GM12878 (cell line): ENCODE data around the gene GDI2. TPM values are rescaled to one million over a fixed set of nuclear protein-coding genes. Genes with fewer than 3 reads are reported as not detected.

Experiments used
- ATAC-seq: fragments of 200-7000 bp; cut with Tn5 transposase; 3 replicates; pipeline ENCODE4 v1.9.1; 2020; ENCODE audit warnings: mild to moderate bottlenecking, moderate library complexity
- BruUV-seq: library from RNA; stranded (reverse); fragments of 400-500 nt; replicated peaks from 2 replicates; lab custom pipeline; 2021; lab: Mats Ljungman, UMichigan
- CTCF ChIA-PET: fragments of 300-600 bp; sonication (Branson Sonifier 250); formaldehyde crosslinking; extraction: SDS; loops from one replicate; lab custom pipeline; 2021; ENCODE audit warnings: inconsistent platforms; lab: Yijun Ruan, JAX
- POLR2A ChIA-PET: fragments of 350-600 bp; formaldehyde crosslinking; extraction: SDS; loops from one replicate; lab custom pipeline; 2021; ENCODE audit warnings: inconsistent platforms; lab: Charles Lee
- RAD21 ChIA-PET: fragments of 300-600 bp; sonication (Branson Sonifier 250); formaldehyde crosslinking; loops from one replicate; lab custom pipeline; 2023; ENCODE audit warnings: antibody characterized with exemption; ENCODE audit not compliant: unreplicated experiment; lab: Charles Lee
- SMC1A ChIA-PET: fragments of 300-600 bp; sonication (Branson Sonifier 250); formaldehyde crosslinking; loops from one replicate; lab custom pipeline; 2023; ENCODE audit not compliant: unreplicated experiment, uncharacterized antibody; lab: Charles Lee
- DNase-seq: peaks from one replicate; pipeline ENCODE4 v3.0.0-alpha.2; 2011; ENCODE audit warnings: low read depth, low spot score
- FAIRE-seq: peaks from 3 replicates; lab custom pipeline; 2011; peaks lifted over from hg19 to GRCh38; lab: Jason Lieb, UNC
- H2AFZ ChIP-seq: 2 replicates; pipeline ENCODE4 v1.6.0; 2011; ENCODE audit warnings: low read depth, low read length, control low read depth; ENCODE audit not compliant: control insufficient read depth
- H3K27ac ChIP-seq: 2 replicates; pipeline ENCODE4 v1.5.1; 2011; ENCODE audit warnings: control low read depth; ENCODE audit not compliant: control insufficient read depth, insufficient read depth
- H3K27me3 ChIP-seq, 2 experiments: replicated peaks in 1 of 2; 2 replicates each; pipeline versions ENCODE4 v1.6.0 to v1.6.1; 2011; ENCODE audit warnings: low read length in 1 of 2; ENCODE audit not compliant: control insufficient read depth in 2 of 2, insufficient read depth in 2 of 2
- H3K36me3 ChIP-seq, 2 experiments: 2 replicates each; pipeline ENCODE4 v1.5.1; 2011; ENCODE audit warnings: low read length in 1 of 2; ENCODE audit not compliant: control insufficient read depth in 2 of 2, insufficient read depth in 2 of 2
- H3K4me1 ChIP-seq: 2 replicates; pipeline ENCODE4 v1.6.1; 2011; ENCODE audit warnings: mild to moderate bottlenecking, low read length, moderate library complexity, mixed read lengths; ENCODE audit not compliant: control insufficient read depth, insufficient read depth
- H3K4me2 ChIP-seq: 2 replicates; pipeline ENCODE4 v1.6.0; 2011; ENCODE audit warnings: control low read depth; ENCODE audit not compliant: control insufficient read depth, insufficient read depth
- H3K4me3 ChIP-seq: fragments of 200-600 bp; sonication (generic); 2 replicates; pipeline ENCODE4 v1.5.1; 2016
- H3K79me2 ChIP-seq: 2 replicates; pipeline ENCODE4 v1.6.0; 2011; ENCODE audit warnings: low read length; ENCODE audit not compliant: control insufficient read depth, insufficient read depth
- H3K9ac ChIP-seq: 2 replicates; pipeline ENCODE4 v1.8.0; 2011; ENCODE audit warnings: low read length, control low read depth, mixed read lengths; ENCODE audit not compliant: control insufficient read depth, insufficient read depth
- H3K9me3 ChIP-seq: replicated peaks from 3 replicates; pipeline ENCODE4 v1.5.1; 2011; ENCODE audit warnings: mild to moderate bottlenecking, low read length; ENCODE audit not compliant: control insufficient read depth, insufficient read depth
- H4K20me1 ChIP-seq: 2 replicates; pipeline ENCODE4 v1.6.0; 2011; ENCODE audit not compliant: control insufficient read depth, insufficient read depth
- CEBPB ChIP-seq, 2 experiments: fragments of 150-350 bp in 1 of 2; IDR thresholded peaks; 2 replicates each; pipeline ENCODE4 v1.6.1; 2012 to 2014; ENCODE audit warnings: low read depth in 2 of 2, low read length in 2 of 2, borderline replicate concordance in 1 of 2, inconsistent platforms in 1 of 2
- CHD1 ChIP-seq: IDR thresholded peaks from 2 replicates; pipeline ENCODE4 v1.6.1; 2012; ENCODE audit warnings: low read depth, low read length, improper control_type of control experiment
- E2F8 ChIP-seq: fragments of 450-650 bp; IDR thresholded peaks from 2 replicates; pipeline ENCODE4 v1.6.1; 2018; ENCODE audit warnings: mild to moderate bottlenecking, low read depth, moderate library complexity; ENCODE audit not compliant: partially characterized antibody
- GABPA ChIP-seq: IDR thresholded peaks from 2 replicates; pipeline ENCODE4 v1.6.1; 2014; ENCODE audit warnings: antibody characterized with exemption, low read depth, mild to moderate bottlenecking, inconsistent platforms
- IKZF2 ChIP-seq, 2 experiments: fragments of 450-650 bp; IDR thresholded peaks; 2 replicates each; pipeline ENCODE4 v1.6.1; 2017; ENCODE audit warnings: mild to moderate bottlenecking in 2 of 2, moderate library complexity in 2 of 2
- IRF5 ChIP-seq: fragments of 450-650 bp; IDR thresholded peaks from 2 replicates; pipeline ENCODE4 v1.6.1; 2017; ENCODE audit warnings: borderline replicate concordance
- KLF5 ChIP-seq: fragments of 450-650 bp; IDR thresholded peaks from 2 replicates; pipeline ENCODE4 v1.6.1; 2014; ENCODE audit warnings: mild to moderate bottlenecking; ENCODE audit not compliant: partially characterized antibody
- MTA2 ChIP-seq: fragments of 450-650 bp; IDR thresholded peaks from 2 replicates; pipeline ENCODE4 v1.6.1; 2016; ENCODE audit warnings: low read depth, mild to moderate bottlenecking, moderate library complexity
- NR2C1 ChIP-seq: fragments of 450-650 bp; IDR thresholded peaks from 2 replicates; pipeline ENCODE4 v1.6.1; 2017; ENCODE audit warnings: antibody characterized with exemption, mild to moderate bottlenecking, moderate library complexity
- RCOR1 ChIP-seq: conservative IDR thresholded peaks from 2 replicates; pipeline ENCODE4 v1.6.1; 2012; ENCODE audit warnings: low read depth, low read length, improper control_type of control experiment
- SMAD1 ChIP-seq: fragments of 450-650 bp; IDR thresholded peaks from 2 replicates; pipeline ENCODE4 v1.6.1; 2018; ENCODE audit warnings: mild to moderate bottlenecking, low read depth; ENCODE audit not compliant: partially characterized antibody
- SMARCA5 ChIP-seq: fragments of 450-650 bp; IDR thresholded peaks from 2 replicates; pipeline ENCODE4 v1.6.1; 2017; ENCODE audit warnings: mild to moderate bottlenecking
- SUZ12 ChIP-seq: fragments of 200-600 bp; sonication (generic); IDR thresholded peaks from one replicate; pipeline ENCODE4 v1.6.1; 2018; ENCODE audit warnings: antibody characterized with exemption, mild to moderate bottlenecking; ENCODE audit not compliant: unreplicated experiment
- WRNIP1 ChIP-seq: IDR thresholded peaks from 2 replicates; pipeline ENCODE4 v1.6.1; 2011; ENCODE audit warnings: low read depth, low read length, improper control_type of control experiment, borderline replicate concordance
- YBX1 ChIP-seq: fragments of 450-650 bp; IDR thresholded peaks from 2 replicates; pipeline ENCODE4 v1.6.1; 2016; ENCODE audit warnings: antibody characterized with exemption
- WGBS: methylation state at CpG from one replicate; pipeline ENCODE4 v1.1.6; 2016; ENCODE audit warnings: low lambda C conversion rate; ENCODE audit not compliant: insufficient replicate concordance, insufficient coverage; ENCODE audit errors: missing lambda C conversion rate; 5-methylcytosine and 5-hydroxymethylcytosine counted together
- in situ Hi-C: fragments of 300-500 bp; cut with MboI; formaldehyde crosslinking; loops from 9 replicates; pipeline ENCODE4 v1.14.3; 2018; ENCODE audit warnings: mixed read lengths
- intact Hi-C: fragments of 100-400 bp; cut with micrococcal nuclease; formaldehyde crosslinking; loops from one replicate; pipeline ENCODE4 v1.14.2; 2022; ENCODE audit not compliant: unreplicated experiment
- polyA plus RNA-seq, 11 experiments: library from polyadenylated mRNA; depleted of rRNA in 4 of 11; unstranded in 6 of 11; stranded (reverse) in 5 of 11; fragments of >200 nt; fragmentation: Nextera tagmentation in 4 of 11; fragmentation: Illumina TruSeq in 1 of 11; extraction: Ambion mirVana in 4 of 11; extraction: Trizol in 1 of 11; gene quantifications; 1 replicate in 1 of 11; 2 replicates in 10 of 11; pipeline versions ENCODE4 v1.2.1 to v1.2.3, GENCODE V29; 2011 to 2016; ENCODE audit warnings: inconsistent platforms in 2 of 11, missing spikeins in 2 of 11, low read depth in 1 of 11
- total RNA-seq, 4 experiments: library from RNA; depleted of rRNA in 3 of 4; stranded (reverse); fragments of >200 nt in 3 of 4; fragmentation: Illumina TruSeq in 1 of 4; extraction: Trizol in 1 of 4; gene quantifications; 2 replicates each; pipeline versions ENCODE4 v1.2.1 to v1.2.3, GENCODE V29; 2013 to 2021

The GDI2 gene
- total and polyA plus RNA-seq, 10 of the 15 experiments (the other 5 are each of a cell fraction or from before 2014, with no cell fraction given) = 261 to 395 (median 276) TPM

- TF ChIP-seq YBX1 (no peak), MTA2 (no peak), WRNIP1 (no peak), SMAD1 (no peak), RCOR1 (no peak)
Measured at GRCh38 chr10:5730766-5731165, 82.5 kb downstream of the GDI2 start (continued).

- 50% methylated on average over 2 of the region's 2 CpGs for WGBS
- Histone ChIP-seq H3K4me1 (no peaks in the 10 kb centered on the region), H3K4me2 (no peak overlapping the region), H3K79me2 (no peaks in the 10 kb centered on the region; the same call in 1 of the 2 replicates), H2AFZ (no peak overlapping the region), H3K9ac (no peak overlapping the region), H4K20me1 (no peaks in the 10 kb centered on the region), H3K9me3 (no peaks in the 10 kb centered on the region), H3K36me3 (peaks cover 0 to 2% of the 10 kb centered on the region in 2 experiments; a peak in 2 of 4 replicates), H3K27me3 (no peaks in the 10 kb centered on the region), H3K4me3 (no peak overlapping the region), H3K27ac (no peak overlapping the region)
- TF ChIP-seq CHD1 = no peak
- TF ChIP-seq GABPA = no peak
- no peak for TF ChIP-seq SMAD1
- no peak for TF ChIP-seq SUZ12
- no peak for TF ChIP-seq SMARCA5
- no peak for TF ChIP-seq NR2C1
- TF ChIP-seq CEBPB (IDR thresholded peaks at IDR 0.05; ENCODE audit: borderline replicate concordance in 1 of 2, low read depth in 2 of 2, low read length in 2 of 2) = no peak
- no peak for TF ChIP-seq KLF5
- no peak for TF ChIP-seq IRF5
- TF ChIP-seq E2F8 = no peak
- TF ChIP-seq IKZF2 (IDR thresholded peaks at IDR 0.05) = no peak
- DNase-seq (no peak), FAIRE-seq (peak; percentile 59), ATAC-seq (no peak)
- CTCF ChIA-PET = no interaction called here
- in situ Hi-C loops = no loop called here
- no TSS peak for BruUV-seq
- SMC1A ChIA-PET = interaction anchor here (0.6 to 1.1 kb wide), 4 partner anchors 15 to 282 kb away, joined by 3 read pairs; no protein-coding TSS in a partner anchor
- RAD21 ChIA-PET = no interaction called here
- intact Hi-C loops = no loop called here
- POLR2A ChIA-PET = no interaction called here
Measured at GRCh38 chr10:5723692-5724091, 89.5 kb downstream of the GDI2 start.
